GM23338 (cell line): ENCODE results near the gene SEMA3C.

ENCODE experiments used
- CREB1 ChIP-seq: fragments of 250-450 bp; sonication (Bioruptor Pico); IDR thresholded peaks from 2 replicates; pipeline ENCODE4 v1.5.0; 2020; ENCODE audit warnings: low read depth, mild to moderate bottlenecking, moderate library complexity
- EZH2 ChIP-seq: fragments of 200-600 bp; sonication (generic); IDR thresholded peaks from one replicate; pipeline ENCODE4 v1.8.0; 2017; ENCODE audit warnings: antibody characterized with exemption, mild to moderate bottlenecking, low read depth; ENCODE audit not compliant: unreplicated experiment
- EZH2phosphoT487 ChIP-seq: fragments of 200-600 bp; sonication (generic); IDR thresholded peaks from one replicate; pipeline ENCODE4 v1.8.1; 2018; ENCODE audit warnings: antibody characterized with exemption; ENCODE audit not compliant: unreplicated experiment
- JUNB ChIP-seq: IDR thresholded peaks from one replicate; pipeline ENCODE4 v1.6.1; 2016; ENCODE audit warnings: antibody characterized with exemption; ENCODE audit not compliant: unreplicated experiment
- NANOG ChIP-seq: IDR thresholded peaks from 2 replicates; pipeline ENCODE4 v1.6.1; 2016; ENCODE audit warnings: antibody characterized with exemption, borderline replicate concordance
- POLR2AphosphoS5 ChIP-seq: IDR thresholded peaks from 2 replicates; pipeline ENCODE4 v1.6.1; 2016; ENCODE audit warnings: antibody characterized with exemption, low read depth
- STAT1 ChIP-seq: IDR thresholded peaks from one replicate; pipeline ENCODE4 v1.6.1; 2016; ENCODE audit warnings: antibody characterized with exemption; ENCODE audit not compliant: unreplicated experiment
- ZNF114 ChIP-seq: fragments of 250-450 bp; sonication (Bioruptor Pico); IDR thresholded peaks from 2 replicates; pipeline ENCODE4 v1.5.0; 2020; ENCODE audit warnings: mild to moderate bottlenecking, moderate library complexity
- ZNF331 ChIP-seq: fragments of 250-450 bp; sonication (Bioruptor Pico); IDR thresholded peaks from 2 replicates; pipeline ENCODE4 v1.5.0; 2020; ENCODE audit warnings: low read depth, mild to moderate bottlenecking, moderate library complexity
- ZNF462 ChIP-seq: fragments of 250-450 bp; sonication (Bioruptor Pico); IDR thresholded peaks from 2 replicates; pipeline ENCODE4 v1.5.0; 2020; ENCODE audit warnings: mild to moderate bottlenecking, moderate library complexity
- TF ChIP-seq, protein P1 (sequence below), 2 experiments: fragments of 200-600 bp in 1 of 2; sonication (generic) in 1 of 2; conservative IDR thresholded peaks; 2 replicates each; pipeline versions ENCODE4 v1.5.1 to v1.6.1; 2016 to 2017; ENCODE audit warnings: antibody characterized with exemption in 2 of 2, low read depth in 2 of 2, mild to moderate bottlenecking in 2 of 2, moderate library complexity in 1 of 2
- TF ChIP-seq, protein P2 (sequence below): IDR thresholded peaks from one replicate; pipeline ENCODE4 v1.6.1; 2018; ENCODE audit warnings: antibody characterized with exemption; ENCODE audit not compliant: unreplicated experiment
- TF ChIP-seq, protein P3 (sequence below): IDR thresholded peaks from 2 replicates; pipeline ENCODE4 v1.6.1; 2016; ENCODE audit warnings: antibody characterized with exemption

GRCh38 chr7:80749270-80749669 is 169.6 kb downstream of the SEMA3C start:
- TF ChIP-seq, protein P1, sequence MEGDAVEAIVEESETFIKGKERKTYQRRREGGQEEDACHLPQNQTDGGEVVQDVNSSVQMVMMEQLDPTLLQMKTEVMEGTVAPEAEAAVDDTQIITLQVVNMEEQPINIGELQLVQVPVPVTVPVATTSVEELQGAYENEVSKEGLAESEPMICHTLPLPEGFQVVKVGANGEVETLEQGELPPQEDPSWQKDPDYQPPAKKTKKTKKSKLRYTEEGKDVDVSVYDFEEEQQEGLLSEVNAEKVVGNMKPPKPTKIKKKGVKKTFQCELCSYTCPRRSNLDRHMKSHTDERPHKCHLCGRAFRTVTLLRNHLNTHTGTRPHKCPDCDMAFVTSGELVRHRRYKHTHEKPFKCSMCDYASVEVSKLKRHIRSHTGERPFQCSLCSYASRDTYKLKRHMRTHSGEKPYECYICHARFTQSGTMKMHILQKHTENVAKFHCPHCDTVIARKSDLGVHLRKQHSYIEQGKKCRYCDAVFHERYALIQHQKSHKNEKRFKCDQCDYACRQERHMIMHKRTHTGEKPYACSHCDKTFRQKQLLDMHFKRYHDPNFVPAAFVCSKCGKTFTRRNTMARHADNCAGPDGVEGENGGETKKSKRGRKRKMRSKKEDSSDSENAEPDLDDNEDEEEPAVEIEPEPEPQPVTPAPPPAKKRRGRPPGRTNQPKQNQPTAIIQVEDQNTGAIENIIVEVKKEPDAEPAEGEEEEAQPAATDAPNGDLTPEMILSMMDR (conservative IDR thresholded peaks at IDR 0.05; ENCODE audit: low read depth in 2 of 2) = no peak
- TF ChIP-seq EZH2 (no peak), POLR2AphosphoS5 (no peak), EZH2phosphoT487 (no peak), CREB1 (CRISPR knock-in tag) (no peak), ZNF114 (no peak), JUNB (no peak), STAT1 (no peak), ZNF331 (CRISPR knock-in tag) (no peak), NANOG (no peak), ZNF462 (CRISPR knock-in tag) (no peak)
- TF ChIP-seq, protein P2, sequence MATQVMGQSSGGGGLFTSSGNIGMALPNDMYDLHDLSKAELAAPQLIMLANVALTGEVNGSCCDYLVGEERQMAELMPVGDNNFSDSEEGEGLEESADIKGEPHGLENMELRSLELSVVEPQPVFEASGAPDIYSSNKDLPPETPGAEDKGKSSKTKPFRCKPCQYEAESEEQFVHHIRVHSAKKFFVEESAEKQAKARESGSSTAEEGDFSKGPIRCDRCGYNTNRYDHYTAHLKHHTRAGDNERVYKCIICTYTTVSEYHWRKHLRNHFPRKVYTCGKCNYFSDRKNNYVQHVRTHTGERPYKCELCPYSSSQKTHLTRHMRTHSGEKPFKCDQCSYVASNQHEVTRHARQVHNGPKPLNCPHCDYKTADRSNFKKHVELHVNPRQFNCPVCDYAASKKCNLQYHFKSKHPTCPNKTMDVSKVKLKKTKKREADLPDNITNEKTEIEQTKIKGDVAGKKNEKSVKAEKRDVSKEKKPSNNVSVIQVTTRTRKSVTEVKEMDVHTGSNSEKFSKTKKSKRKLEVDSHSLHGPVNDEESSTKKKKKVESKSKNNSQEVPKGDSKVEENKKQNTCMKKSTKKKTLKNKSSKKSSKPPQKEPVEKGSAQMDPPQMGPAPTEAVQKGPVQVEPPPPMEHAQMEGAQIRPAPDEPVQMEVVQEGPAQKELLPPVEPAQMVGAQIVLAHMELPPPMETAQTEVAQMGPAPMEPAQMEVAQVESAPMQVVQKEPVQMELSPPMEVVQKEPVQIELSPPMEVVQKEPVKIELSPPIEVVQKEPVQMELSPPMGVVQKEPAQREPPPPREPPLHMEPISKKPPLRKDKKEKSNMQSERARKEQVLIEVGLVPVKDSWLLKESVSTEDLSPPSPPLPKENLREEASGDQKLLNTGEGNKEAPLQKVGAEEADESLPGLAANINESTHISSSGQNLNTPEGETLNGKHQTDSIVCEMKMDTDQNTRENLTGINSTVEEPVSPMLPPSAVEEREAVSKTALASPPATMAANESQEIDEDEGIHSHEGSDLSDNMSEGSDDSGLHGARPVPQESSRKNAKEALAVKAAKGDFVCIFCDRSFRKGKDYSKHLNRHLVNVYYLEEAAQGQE = no peak
- TF ChIP-seq, protein P3, sequence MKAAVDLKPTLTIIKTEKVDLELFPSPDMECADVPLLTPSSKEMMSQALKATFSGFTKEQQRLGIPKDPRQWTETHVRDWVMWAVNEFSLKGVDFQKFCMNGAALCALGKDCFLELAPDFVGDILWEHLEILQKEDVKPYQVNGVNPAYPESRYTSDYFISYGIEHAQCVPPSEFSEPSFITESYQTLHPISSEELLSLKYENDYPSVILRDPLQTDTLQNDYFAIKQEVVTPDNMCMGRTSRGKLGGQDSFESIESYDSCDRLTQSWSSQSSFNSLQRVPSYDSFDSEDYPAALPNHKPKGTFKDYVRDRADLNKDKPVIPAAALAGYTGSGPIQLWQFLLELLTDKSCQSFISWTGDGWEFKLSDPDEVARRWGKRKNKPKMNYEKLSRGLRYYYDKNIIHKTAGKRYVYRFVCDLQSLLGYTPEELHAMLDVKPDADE = no peak
